ENCODE measurements around the gene WAC. TPM values are rescaled to one million over a fixed set of nuclear protein-coding genes. Genes with fewer than 3 reads are reported as not detected.

The WAC gene
- total and polyA plus RNA-seq, 10 of the 15 experiments (the other 5 are each of a cell fraction or from before 2014, with no cell fraction given), result 26.5 to 131 (median 69.4) TPM

- no peak for FAIRE-seq
- ChIA-PET RAD21 (ENCODE audit: unreplicated experiment) (no interaction called here), POLR2A (interaction anchor here (0.6 kb wide), 1 partner anchor 37 kb away, joined by 6 read pairs; no protein-coding TSS in a partner anchor), CTCF (no interaction called here), SMC1A (ENCODE audit: uncharacterized antibody, unreplicated experiment) (interaction anchor here (0.9 kb wide), 1 partner anchor 20 kb away, joined by 3 read pairs; no protein-coding TSS in a partner anchor)
- no peak for DNase-seq (ENCODE audit: low read depth, low spot score)
- TF ChIP-seq ZNF274 (IDR thresholded peaks at IDR 0.05; ENCODE audit: insufficient read depth, insufficient read length) (no peak), ZBTB33 (IDR thresholded peaks at IDR 0.05) (no peak), ZNF384 (IDR thresholded peaks at IDR 0.05; ENCODE audit: borderline replicate concordance, low read depth, low read length) (no peak), STAT3 (IDR thresholded peaks at IDR 0.05; ENCODE audit: low read depth, low read length) (no peak), FOXK2 (IDR thresholded peaks at IDR 0.05) (no peak), ETV6 (conservative IDR thresholded peaks at IDR 0.05 in 1 of 2, IDR thresholded peaks at IDR 0.05 in 1 of 2; ENCODE audit: borderline replicate concordance in 1 of 2, low read depth in 1 of 2) (no peak), BCL11A (IDR thresholded peaks at IDR 0.05; ENCODE audit: low read depth, low read length) (no peak), YBX1 (IDR thresholded peaks at IDR 0.05) (no peak)
- 98% methylated on average over 2 of the region's 2 CpGs for WGBS (ENCODE audit: insufficient coverage, insufficient replicate concordance, low lambda C conversion rate, missing lambda C conversion rate)
- Histone ChIP-seq H2AFZ (ENCODE audit: control insufficient read depth, low read depth, low read length) (no peak overlapping the region), H3K27ac (ENCODE audit: control insufficient read depth, insufficient read depth) (no peak overlapping the region), H3K4me3 (no peak overlapping the region), H4K20me1 (ENCODE audit: control insufficient read depth, insufficient read depth) (peaks cover 3% of the 10 kb centered on the region; the same call in 1 of the 2 replicates), H3K4me2 (ENCODE audit: control insufficient read depth, insufficient read depth) (no peak overlapping the region), H3K9ac (ENCODE audit: control insufficient read depth, insufficient read depth, low read length) (no peak overlapping the region), H3K36me3 (ENCODE audit: control insufficient read depth in 2 of 2, insufficient read depth in 2 of 2, low read length in 1 of 2) (peaks cover 8 to 43% of the 10 kb centered on the region in 2 experiments), H3K27me3 (replicated peaks in 1 of 2; ENCODE audit: control insufficient read depth in 2 of 2, insufficient read depth in 2 of 2, low read length in 1 of 2) (no peaks in the 10 kb centered on the region), H3K79me2 (ENCODE audit: control insufficient read depth, insufficient read depth, low read length) (peaks cover 39% of the 10 kb centered on the region), H3K4me1 (ENCODE audit: control insufficient read depth, insufficient read depth, low read length) (no peaks in the 10 kb centered on the region), H3K9me3 (replicated peaks; ENCODE audit: control insufficient read depth, insufficient read depth, low read length) (no peaks in the 10 kb centered on the region)
- intact Hi-C loops (cut with micrococcal nuclease; ENCODE audit: unreplicated experiment) (loop anchor here (10.0 kb wide), 1 partner anchor 159 kb away; no protein-coding TSS in a partner anchor), in situ Hi-C loops (cut with MboI) (no loop called here)
- ATAC-seq, result no peak
- no TSS peak for BruUV-seq (replicated peaks)
These were observed 60.9 kb downstream of the WAC start for GRCh38 chr10:28593811-28594210.
